Upper lobe of left lung (tissue), 6 donors: ENCODE measurements around the gene FBN3. TPM values are rescaled to one million over a fixed set of nuclear protein-coding genes. Genes with fewer than 3 reads are reported as not detected.

Source experiments
- ATAC-seq, 2 donors: fragments of 200-7000 bp; cut with Tn5 transposase; one replicate each; pipeline ENCODE4 v1.9.1; 2022; ENCODE audit warnings: mild to moderate bottlenecking in 2 of 2, moderate library complexity in 2 of 2; ENCODE audit not compliant: low FRiP score in 2 of 2
- DNase-seq, 2 donors: peaks; one replicate each; pipeline ENCODE4 v3.0.0-alpha.2; 2019 to 2020
- H3K27ac ChIP-seq, 4 donors: fragments of 200-600 bp; sonication (generic); one replicate each; pipeline ENCODE4 v1.5.1; 2016 to 2019
- H3K27me3 ChIP-seq, 4 donors: fragments of 200-600 bp; sonication (generic); one replicate each; pipeline ENCODE4 v1.5.1; 2017 to 2019
- H3K36me3 ChIP-seq, 4 donors: fragments of 200-600 bp; sonication (generic); one replicate each; pipeline ENCODE4 v1.5.1; 2016 to 2019
- H3K4me1 ChIP-seq, 4 donors: fragments of 200-600 bp; sonication (generic); one replicate each; pipeline ENCODE4 v1.5.1; 2018 to 2019
- H3K4me3 ChIP-seq, 4 donors: fragments of 200-600 bp; sonication (generic); one replicate each; pipeline ENCODE4 v1.5.1; 2017 to 2019; ENCODE audit warnings: mild to moderate bottlenecking in 2 of 4, moderate library complexity in 1 of 4
- H3K9me3 ChIP-seq, 4 donors: fragments of 200-600 bp; sonication (generic); one replicate each; pipeline ENCODE4 v1.5.1; 2018 to 2019
- EP300 ChIP-seq, 4 donors: sonication (generic); formaldehyde crosslinking; IDR thresholded peaks; one replicate each; pipeline ENCODE4 v1.5.1; 2017; ENCODE audit warnings: antibody characterized with exemption in 4 of 4, control low read depth in 2 of 4
- POLR2A ChIP-seq, 4 donors: fragments of 450-650 bp; IDR thresholded peaks; one replicate each; pipeline ENCODE4 v1.5.1; 2016 to 2017; ENCODE audit warnings: antibody characterized with exemption in 4 of 4, mild to moderate bottlenecking in 2 of 4
- POLR2AphosphoS5 ChIP-seq, 2 donors: sonication (generic); formaldehyde crosslinking; IDR thresholded peaks; one replicate each; pipeline ENCODE4 v1.5.1; 2017; ENCODE audit warnings: antibody characterized with exemption in 2 of 2
- WGBS, 2 donors: methylation state at CpG; one replicate each; pipeline ENCODE4 v1.1.5; 2017 to 2018; 5-methylcytosine and 5-hydroxymethylcytosine counted together
- total RNA-seq, 6 donors: library from RNA; depleted of rRNA in 4 of 6; stranded (reverse); fragments of >200 nt in 4 of 6; gene quantifications; one replicate each; pipeline versions ENCODE4 v1.1.0 to v1.2.1, GENCODE V29; 2016 to 2021
- TF ChIP-seq, protein P1 (sequence below), 6 experiments: fragments of 450-650 bp in 4 of 6; fragments of 200-600 bp in 2 of 6; sonication (generic) in 2 of 6; IDR thresholded peaks; one replicate each; pipeline ENCODE4 v1.5.1; 2016 to 2019; ENCODE audit warnings: antibody characterized with exemption in 6 of 6
- donor health status: DM: no; HTN: no; CAD: no; lungs with moderate emphysema.
- donor health status: DM: no; HTN: yes; CAD: no; lungs with severe emphysema.

The FBN3 gene
- total RNA-seq, 6 donors from 2014 or later: 0.10 to 106 (median 8.0) TPM

DNA sequence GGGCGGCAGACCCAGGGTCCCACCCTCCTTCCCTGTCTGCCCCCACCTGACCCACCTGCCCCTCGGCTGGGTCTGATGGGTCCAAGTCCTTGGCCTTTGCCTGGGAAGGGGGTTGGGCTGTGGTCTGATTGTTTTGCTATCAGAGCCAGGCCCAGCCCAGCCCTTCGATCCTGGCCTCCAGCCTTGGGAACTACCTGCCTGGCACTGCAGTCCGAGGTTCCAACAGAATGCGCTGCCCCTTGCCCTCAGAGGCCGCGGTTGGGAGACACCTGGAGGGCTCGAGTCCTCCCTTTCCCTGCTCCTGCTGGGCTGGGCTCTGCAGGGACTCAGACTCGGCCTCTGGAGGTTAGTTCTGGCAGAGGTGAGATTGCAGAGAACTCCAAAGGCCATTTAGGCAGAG, 95.2 kb downstream of the FBN3 start:
- TF ChIP-seq EP300 (IDR thresholded peaks at IDR 0.05): no peak
- no peak for TF ChIP-seq POLR2AphosphoS5 (IDR thresholded peaks at IDR 0.05)
- no peak for TF ChIP-seq POLR2A (IDR thresholded peaks at IDR 0.05)
- TF ChIP-seq, protein P1, sequence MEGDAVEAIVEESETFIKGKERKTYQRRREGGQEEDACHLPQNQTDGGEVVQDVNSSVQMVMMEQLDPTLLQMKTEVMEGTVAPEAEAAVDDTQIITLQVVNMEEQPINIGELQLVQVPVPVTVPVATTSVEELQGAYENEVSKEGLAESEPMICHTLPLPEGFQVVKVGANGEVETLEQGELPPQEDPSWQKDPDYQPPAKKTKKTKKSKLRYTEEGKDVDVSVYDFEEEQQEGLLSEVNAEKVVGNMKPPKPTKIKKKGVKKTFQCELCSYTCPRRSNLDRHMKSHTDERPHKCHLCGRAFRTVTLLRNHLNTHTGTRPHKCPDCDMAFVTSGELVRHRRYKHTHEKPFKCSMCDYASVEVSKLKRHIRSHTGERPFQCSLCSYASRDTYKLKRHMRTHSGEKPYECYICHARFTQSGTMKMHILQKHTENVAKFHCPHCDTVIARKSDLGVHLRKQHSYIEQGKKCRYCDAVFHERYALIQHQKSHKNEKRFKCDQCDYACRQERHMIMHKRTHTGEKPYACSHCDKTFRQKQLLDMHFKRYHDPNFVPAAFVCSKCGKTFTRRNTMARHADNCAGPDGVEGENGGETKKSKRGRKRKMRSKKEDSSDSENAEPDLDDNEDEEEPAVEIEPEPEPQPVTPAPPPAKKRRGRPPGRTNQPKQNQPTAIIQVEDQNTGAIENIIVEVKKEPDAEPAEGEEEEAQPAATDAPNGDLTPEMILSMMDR (IDR thresholded peaks at IDR 0.05): no peak
- H3K4me1 ChIP-seq: peaks cover 6 to 13% (median 11%) of the 10 kb centered on the region in 4 donors
- no peaks in the 10 kb centered on the region for H3K9me3 ChIP-seq
- no peak for ATAC-seq
- WGBS, 2 donors: 49 to 72% methylated on average over 9 of the region's 9 CpGs
- H3K4me3 ChIP-seq: no peak overlapping the region
- H3K27ac ChIP-seq: no peak overlapping the region
- no peaks in the 10 kb centered on the region for H3K27me3 ChIP-seq
- H3K36me3 ChIP-seq: no peaks in the 10 kb centered on the region
- DNase-seq: no peak

GRCh38 chr19:8052464-8052859, 96.9 kb downstream of the FBN3 start, which contains the start of gene CCL25:
TSS of gene CCL25 (plus strand) at chr19:8052760. CDS start at chr19:8053050, 290 bp downstream.
- no peaks in the 10 kb centered on the region for H3K27me3 ChIP-seq
- WGBS, 2 donors: 67 to 76% methylated on average over 7 of the region's 7 CpGs
- DNase-seq (no peak), ATAC-seq (no peak)
- peaks cover 6 to 13% (median 11%) of the 10 kb centered on the region in 4 donors for H3K4me1 ChIP-seq
- H3K9me3 ChIP-seq: no peaks in the 10 kb centered on the region
- no peak within 1 kb of the TSS for H3K27ac ChIP-seq
- TF ChIP-seq, protein P1 (IDR thresholded peaks at IDR 0.05): no peak
- TF ChIP-seq EP300 (IDR thresholded peaks at IDR 0.05): no peak
- TF ChIP-seq POLR2AphosphoS5 (IDR thresholded peaks at IDR 0.05): no peak
- no peak for TF ChIP-seq POLR2A (IDR thresholded peaks at IDR 0.05)
- H3K4me3 ChIP-seq: no peak within 1 kb of the TSS
- no peaks in the 10 kb centered on the region for H3K36me3 ChIP-seq

DNA sequence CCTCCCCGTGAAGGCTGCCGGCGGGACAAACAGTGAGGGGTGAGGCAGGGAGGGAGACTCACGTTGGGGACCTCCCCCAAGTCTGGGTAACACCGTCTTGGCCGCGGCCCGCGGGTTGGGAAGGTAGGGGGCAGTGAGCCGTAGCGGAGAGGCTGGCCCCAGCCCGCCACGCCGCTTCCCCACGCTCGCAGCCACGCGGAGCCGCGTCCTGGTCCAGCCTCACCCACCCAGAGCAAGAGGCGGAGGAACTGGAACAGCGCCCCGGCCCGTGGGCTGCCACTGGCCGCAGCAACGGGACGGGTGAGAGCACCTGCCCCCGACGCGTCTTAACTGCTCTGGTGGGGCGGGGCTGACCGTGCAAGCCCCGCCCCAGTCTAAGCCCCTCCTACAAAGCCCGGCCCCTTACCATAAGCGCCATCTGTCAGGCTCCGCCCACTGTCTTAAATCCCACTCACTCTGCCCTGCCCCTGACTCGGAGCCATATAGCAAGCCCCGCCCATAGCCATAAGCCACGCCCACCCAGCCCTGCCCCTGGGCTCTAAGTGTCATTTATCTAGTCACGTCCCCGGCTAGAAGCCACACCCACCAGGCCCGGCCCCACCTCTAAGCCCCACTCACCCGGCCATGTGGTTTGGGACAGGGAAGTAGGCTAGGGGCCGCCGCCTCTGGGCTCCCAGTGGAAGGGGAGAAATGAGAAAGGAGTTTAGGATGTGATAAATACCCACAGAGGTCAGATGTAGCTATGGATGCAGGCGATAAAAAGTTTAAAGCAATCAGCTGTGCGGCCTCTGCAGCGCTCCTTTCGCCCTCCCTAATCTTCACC, 98.9 kb downstream of the FBN3 start:
- H3K27me3 ChIP-seq: no peaks in the 10 kb centered on the region
- TF ChIP-seq POLR2AphosphoS5 (IDR thresholded peaks at IDR 0.05) (no peak), EP300 (IDR thresholded peaks at IDR 0.05) (no peak), POLR2A (IDR thresholded peaks at IDR 0.05) (no peak)
- TF ChIP-seq, protein P1 (IDR thresholded peaks at IDR 0.05): no peak
- DNase-seq (peak; percentile 93 to 94), ATAC-seq (peak; percentile 90 to 96)
- H3K4me1 ChIP-seq: peaks cover 6 to 13% (median 11%) of the 10 kb centered on the region in 4 donors
- H3K4me3 ChIP-seq: peak overlapping the region in 3 of 4 donors; percentile 32 to 44 (median 42)
- no peaks in the 10 kb centered on the region for H3K36me3 ChIP-seq
- 13 to 20% methylated on average over 14 to 43 of the region's 49 CpGs for WGBS, 2 donors
- no peak overlapping the region for H3K27ac ChIP-seq
- no peaks in the 10 kb centered on the region for H3K9me3 ChIP-seq

DNA sequence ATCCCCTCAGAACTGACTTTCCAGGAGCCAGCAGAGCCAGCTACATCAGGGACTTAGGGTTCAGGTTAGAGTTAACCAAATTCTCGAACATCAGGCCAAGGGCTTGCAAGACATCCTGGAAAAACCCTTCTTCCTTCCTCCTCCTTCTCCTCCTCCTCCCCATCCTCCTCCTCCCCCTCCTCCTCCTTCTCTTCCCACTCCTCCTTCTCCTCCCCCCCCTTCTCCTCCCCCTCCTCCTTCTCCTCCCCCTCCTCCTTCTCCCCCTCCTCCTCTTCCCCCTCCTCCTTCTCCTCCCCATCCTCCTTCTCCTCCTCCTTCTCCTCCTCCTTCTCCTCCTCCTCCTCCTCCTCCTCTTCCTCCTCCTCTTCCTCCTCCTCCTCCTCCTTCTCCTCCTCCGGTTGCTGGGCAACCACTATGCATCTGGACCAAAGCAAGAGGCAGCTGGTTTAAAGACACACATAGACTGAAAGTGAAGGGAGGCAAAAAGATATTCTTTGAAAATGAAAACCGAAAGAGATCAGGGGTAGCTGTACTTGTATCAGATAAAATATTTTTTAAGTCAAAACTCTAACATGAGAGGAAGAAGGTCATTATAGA, 102.7 kb downstream of the FBN3 start:
- H3K36me3 ChIP-seq: no peaks in the 10 kb centered on the region
- DNase-seq (no peak), ATAC-seq (no peak)
- no peak overlapping the region for H3K4me3 ChIP-seq
- H3K27ac ChIP-seq: no peak overlapping the region
- no peaks in the 10 kb centered on the region for H3K9me3 ChIP-seq
- WGBS, 2 donors: 62 to 73% methylated on average over 2 to 3 of the region's 3 CpGs
- peaks cover 6 to 13% (median 11%) of the 10 kb centered on the region in 4 donors for H3K4me1 ChIP-seq
- no peaks in the 10 kb centered on the region for H3K27me3 ChIP-seq
- TF ChIP-seq POLR2A (IDR thresholded peaks at IDR 0.05): no peak
- no peak for TF ChIP-seq POLR2AphosphoS5 (IDR thresholded peaks at IDR 0.05)
- no peak for TF ChIP-seq EP300 (IDR thresholded peaks at IDR 0.05)
- TF ChIP-seq, protein P1 (IDR thresholded peaks at IDR 0.05): no peak
